Lower leg skin (tissue), 3 donors: ENCODE results near the gene CDK13.

ENCODE experiments used
- CTCF ChIP-seq, 3 donors: fragments of 450-650 bp; IDR thresholded peaks; one replicate each; pipeline ENCODE4 v1.5.1; 2016; ENCODE audit warnings: antibody characterized with exemption in 3 of 3, mild to moderate bottlenecking in 3 of 3, moderate library complexity in 2 of 3
- POLR2A ChIP-seq, 2 donors: fragments of 450-650 bp; IDR thresholded peaks; one replicate each; pipeline ENCODE4 v1.6.1; 2016 to 2017; ENCODE audit warnings: antibody characterized with exemption in 2 of 2, mild to moderate bottlenecking in 1 of 2, moderate library complexity in 1 of 2

DNA sequence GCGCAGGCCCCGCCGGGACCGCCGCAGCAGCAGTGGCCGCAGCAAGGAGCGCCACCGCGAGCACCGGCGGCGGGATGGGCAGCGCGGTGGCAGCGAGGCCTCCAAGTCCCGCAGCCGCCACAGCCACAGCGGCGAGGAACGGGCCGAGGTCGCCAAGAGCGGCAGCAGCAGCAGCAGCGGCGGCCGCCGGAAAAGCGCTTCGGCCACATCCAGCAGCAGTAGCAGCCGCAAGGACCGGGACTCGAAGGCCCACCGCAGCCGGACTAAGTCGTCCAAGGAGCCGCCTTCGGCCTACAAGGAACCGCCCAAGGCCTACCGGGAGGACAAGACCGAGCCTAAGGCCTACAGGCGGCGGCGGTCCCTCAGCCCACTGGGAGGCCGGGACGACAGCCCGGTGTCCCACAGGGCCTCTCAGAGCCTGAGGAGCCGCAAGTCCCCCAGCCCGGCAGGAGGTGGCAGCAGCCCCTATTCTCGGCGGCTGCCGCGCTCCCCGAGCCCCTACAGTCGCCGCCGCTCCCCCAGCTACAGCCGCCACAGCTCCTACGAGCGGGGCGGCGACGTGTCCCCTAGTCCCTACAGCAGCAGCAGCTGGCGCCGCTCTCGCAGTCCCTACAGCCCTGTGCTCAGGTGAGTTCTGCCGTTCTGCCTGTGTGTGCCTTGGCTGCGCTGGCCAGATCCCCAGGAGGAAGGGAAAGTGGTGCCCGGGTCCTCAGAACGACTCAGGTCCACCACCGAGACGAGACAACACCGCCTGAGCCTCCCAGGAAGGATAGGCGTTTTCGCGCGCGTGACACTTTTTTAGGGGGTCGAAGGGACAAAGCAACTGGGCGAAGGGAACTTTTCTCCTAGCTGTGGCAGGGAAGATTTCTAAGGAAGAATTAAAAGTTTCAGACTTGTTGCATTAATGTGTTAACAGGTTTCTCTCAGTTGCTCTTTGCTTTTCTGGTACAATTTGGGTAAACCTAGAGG lies 1.5 kb downstream of the CDK13 start:
- TF ChIP-seq CTCF (IDR thresholded peaks at IDR 0.05) (no peak), POLR2A (IDR thresholded peaks at IDR 0.05) (no peak)
